Activated CD4-positive, alpha-beta T cell treated with anti-CD3 and anti-CD28 coated beads, Interleukin-2, amount 10 ng/mL, durations not matched to agents 24 days and 14 days (primary cell): ENCODE data around the gene CFAP57. TPM values are rescaled to one million over a fixed set of nuclear protein-coding genes. Genes with fewer than 3 reads are reported as not detected.

Source experiments
- DNase-seq: peaks from one replicate; pipeline ENCODE4 v3.0.0; 2022
- H3K27ac Mint-ChIP-seq: one replicate; pipeline ENCODE4 v1.8.0; 2022; ENCODE audit warnings: mild to moderate bottlenecking, mixed read lengths
- H3K27me3 Mint-ChIP-seq: one replicate; pipeline ENCODE4 v1.8.0; 2022; ENCODE audit warnings: mixed read lengths
- H3K36me3 Mint-ChIP-seq: one replicate; pipeline ENCODE4 v1.8.0; 2022; ENCODE audit warnings: low read depth, mild to moderate bottlenecking, mixed read lengths
- H3K4me1 Mint-ChIP-seq: one replicate; pipeline ENCODE4 v1.8.0; 2021; ENCODE audit warnings: mixed read lengths
- H3K4me3 Mint-ChIP-seq: one replicate; pipeline ENCODE4 v1.8.0; 2022; ENCODE audit warnings: mild to moderate bottlenecking, moderate library complexity, mixed read lengths
- H3K9me3 Mint-ChIP-seq: one replicate; pipeline ENCODE4 v1.8.0; 2021; ENCODE audit warnings: mixed read lengths
- intact Hi-C: fragments of 100-400 bp; cut with micrococcal nuclease; formaldehyde crosslinking; loops from one replicate; pipeline ENCODE4 v1.15.1; 2023
- total RNA-seq: library from RNA; stranded (reverse); gene quantifications from 2 replicates; pipeline ENCODE4 v1.2.3, GENCODE V29; 2022

The CFAP57 gene
- total RNA-seq, 1 donor from 2014 or later, result 0.40 TPM

DNA sequence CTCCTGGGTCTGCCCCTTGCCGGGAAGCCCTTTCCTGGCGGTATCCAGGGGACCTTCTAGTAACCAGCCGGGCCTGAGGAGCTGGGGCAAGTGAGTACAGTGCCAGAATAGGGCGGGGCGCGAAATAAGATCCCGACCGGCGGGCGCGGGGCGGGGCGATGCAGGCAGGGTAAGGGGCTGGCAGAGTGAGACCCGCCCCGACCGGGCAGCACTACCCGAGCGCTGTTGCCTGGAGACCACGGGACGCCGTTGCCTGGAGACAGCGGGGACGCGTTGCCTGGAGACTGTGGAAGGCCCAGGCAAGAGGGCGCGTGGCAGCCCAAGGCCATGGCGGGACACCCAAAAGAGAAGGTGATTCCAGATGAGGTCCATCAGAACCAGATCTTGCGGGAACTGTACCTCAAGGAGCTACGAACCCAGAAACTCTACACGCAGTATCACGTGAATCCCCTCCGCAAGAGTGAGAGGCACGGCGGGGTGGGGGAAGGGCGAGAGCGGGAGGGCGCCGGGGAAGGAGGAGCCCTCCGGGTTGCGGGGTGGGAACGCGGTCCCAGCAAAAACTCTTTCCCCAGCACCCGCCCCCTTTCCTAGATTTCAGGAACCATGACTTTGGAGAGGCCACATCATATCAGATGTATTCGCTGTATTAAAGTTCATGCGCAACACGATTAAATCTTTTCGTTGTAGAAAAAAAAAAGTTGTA lies 24.4 kb upstream of the CFAP57 start:
- intact Hi-C loops, result no loop called here
- peaks cover 4% of the 10 kb centered on the region for H3K9me3 Mint-ChIP-seq
- H3K4me1 Mint-ChIP-seq, result no peaks in the 10 kb centered on the region
- peaks cover 62% of the 10 kb centered on the region for H3K27me3 Mint-ChIP-seq
- H3K36me3 Mint-ChIP-seq, result no peaks in the 10 kb centered on the region
- peak overlapping the region; percentile 16 for H3K4me3 Mint-ChIP-seq
- no peak overlapping the region for H3K27ac Mint-ChIP-seq
- peak; percentile 78 for DNase-seq

DNA sequence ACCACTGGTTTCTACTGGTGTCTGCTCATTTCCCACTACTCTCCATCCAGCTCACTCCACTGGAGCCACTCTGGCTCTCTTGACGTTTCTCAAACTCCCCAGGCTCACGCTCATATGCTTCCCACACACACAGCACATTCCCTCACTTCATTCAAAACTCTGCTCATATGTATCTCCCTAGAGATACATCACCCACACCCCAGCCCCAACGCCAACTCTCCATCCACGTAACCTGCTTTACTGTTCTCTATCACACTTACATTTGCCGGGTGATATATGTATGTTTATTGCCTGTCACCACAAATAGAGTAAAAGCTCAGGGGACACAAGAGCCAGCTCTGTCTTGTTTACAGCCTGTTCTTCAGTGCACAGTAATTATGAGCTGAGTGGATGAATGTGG lies 22.2 kb upstream of the CFAP57 start:
- Mint-ChIP-seq H3K9me3 (no peaks in the 10 kb centered on the region), H3K36me3 (no peaks in the 10 kb centered on the region)
- intact Hi-C loops, result no loop called here

DNA sequence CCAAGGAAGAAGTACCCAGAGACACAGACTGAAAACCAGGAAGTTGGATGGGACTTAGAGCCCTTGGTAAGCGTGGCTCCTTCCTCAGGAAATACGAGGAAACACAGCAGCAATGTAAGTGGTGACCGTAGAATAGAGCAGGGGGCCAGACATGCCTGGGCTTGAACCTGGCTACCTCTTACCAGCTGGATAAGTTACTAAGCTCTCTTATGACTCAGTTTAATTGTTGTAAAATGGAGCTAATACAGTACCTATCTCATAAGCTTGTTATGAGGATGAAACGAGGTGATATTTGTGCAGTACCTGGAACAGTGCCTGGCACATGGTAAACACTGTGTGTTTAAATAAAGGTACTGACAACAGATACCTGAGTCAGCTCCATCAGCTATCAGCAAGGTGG lies 19.3 kb upstream of the CFAP57 start:
- H3K4me3 Mint-ChIP-seq, result no peak overlapping the region
- H3K27me3 Mint-ChIP-seq, result peaks cover 23% of the 10 kb centered on the region
- H3K36me3 Mint-ChIP-seq, result no peaks in the 10 kb centered on the region
- no peaks in the 10 kb centered on the region for H3K9me3 Mint-ChIP-seq
- H3K27ac Mint-ChIP-seq, result no peak overlapping the region
- H3K4me1 Mint-ChIP-seq, result no peaks in the 10 kb centered on the region
- DNase-seq, result no peak
- intact Hi-C loops, result no loop called here

More for the DNA sequence above, 22.2 kb upstream of the CFAP57 start:
- Mint-ChIP-seq H3K4me1 (no peaks in the 10 kb centered on the region), H3K27ac (no peak overlapping the region), H3K4me3 (no peak overlapping the region), H3K27me3 (peaks cover 44% of the 10 kb centered on the region)
- DNase-seq, result no peak

DNA sequence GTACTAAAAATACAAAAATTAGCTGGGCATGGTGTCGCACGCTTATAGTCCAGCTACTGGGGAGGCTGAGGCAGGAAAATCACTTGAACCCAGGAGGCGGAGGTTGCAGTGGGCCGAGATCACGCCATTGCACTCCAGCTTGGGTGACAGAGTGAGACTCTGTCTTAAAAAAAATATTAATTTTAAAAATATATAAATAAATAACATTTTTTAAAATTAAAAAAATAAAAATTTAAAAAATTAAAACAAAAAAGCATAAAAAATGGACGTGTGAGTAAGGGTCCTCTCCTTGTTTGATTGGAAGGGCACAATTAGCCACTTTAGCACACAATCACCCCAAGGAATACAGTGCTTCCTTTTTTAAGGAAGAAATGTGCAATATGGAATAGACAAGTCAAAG lies 18.7 kb upstream of the CFAP57 start:
- intact Hi-C loops, result no loop called here
- no peak for DNase-seq
- H3K9me3 Mint-ChIP-seq, result no peaks in the 10 kb centered on the region
- H3K36me3 Mint-ChIP-seq, result no peaks in the 10 kb centered on the region
- H3K4me3 Mint-ChIP-seq, result no peak overlapping the region
- H3K4me1 Mint-ChIP-seq, result no peaks in the 10 kb centered on the region
- peaks cover 21% of the 10 kb centered on the region for H3K27me3 Mint-ChIP-seq
- no peak overlapping the region for H3K27ac Mint-ChIP-seq

DNA sequence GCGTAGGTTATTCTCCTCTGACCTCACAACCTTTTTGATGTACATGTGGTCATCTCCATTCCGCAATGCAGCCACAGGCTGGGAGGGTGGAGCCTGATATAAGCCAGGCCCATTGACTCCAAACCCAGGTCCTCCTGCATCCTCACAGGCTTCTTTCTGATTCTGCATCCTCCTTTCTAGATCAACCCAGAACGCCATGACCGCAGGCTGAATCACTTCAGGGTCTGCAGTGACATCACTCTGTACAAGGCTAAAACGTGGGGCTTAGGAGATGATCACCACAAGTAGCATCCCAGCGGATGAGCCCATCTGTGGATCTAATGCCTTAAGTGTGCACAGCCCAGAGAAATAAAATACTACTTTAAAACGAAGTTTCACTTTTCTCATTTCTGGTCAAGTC lies 16.1 kb upstream of the CFAP57 start:
- H3K4me3 Mint-ChIP-seq, result no peak overlapping the region
- H3K9me3 Mint-ChIP-seq, result no peaks in the 10 kb centered on the region
- H3K27ac Mint-ChIP-seq, result no peak overlapping the region
- DNase-seq, result no peak
- no peaks in the 10 kb centered on the region for H3K4me1 Mint-ChIP-seq
- peaks cover 5% of the 10 kb centered on the region for H3K27me3 Mint-ChIP-seq
- intact Hi-C loops, result no loop called here
- H3K36me3 Mint-ChIP-seq, result no peaks in the 10 kb centered on the region

DNA sequence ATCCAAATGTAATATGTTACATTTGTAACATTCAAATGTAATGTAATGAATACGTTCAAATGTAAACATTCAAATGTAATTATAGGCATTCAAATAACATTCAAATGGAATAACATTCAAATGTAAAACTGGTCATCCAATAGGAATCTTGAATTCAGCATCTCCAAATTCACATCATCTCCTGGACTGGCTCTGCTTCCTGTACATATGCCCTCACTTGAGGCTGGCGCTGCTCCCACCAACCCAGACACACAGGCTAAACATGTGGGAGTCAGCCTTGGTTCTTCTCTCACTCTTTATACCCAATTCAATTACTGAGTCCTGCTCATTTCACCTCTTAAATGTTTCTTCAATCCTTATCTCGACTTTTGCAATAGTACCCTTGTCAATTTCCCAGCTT lies 7.0 kb upstream of the CFAP57 start:
- intact Hi-C loops, result no loop called here
- H3K27ac Mint-ChIP-seq, result no peak overlapping the region
- no peaks in the 10 kb centered on the region for H3K27me3 Mint-ChIP-seq
- H3K4me3 Mint-ChIP-seq, result no peak overlapping the region
- H3K4me1 Mint-ChIP-seq, result peaks cover 7% of the 10 kb centered on the region
- no peak for DNase-seq
- peaks cover 62% of the 10 kb centered on the region for H3K36me3 Mint-ChIP-seq
- no peaks in the 10 kb centered on the region for H3K9me3 Mint-ChIP-seq

DNA sequence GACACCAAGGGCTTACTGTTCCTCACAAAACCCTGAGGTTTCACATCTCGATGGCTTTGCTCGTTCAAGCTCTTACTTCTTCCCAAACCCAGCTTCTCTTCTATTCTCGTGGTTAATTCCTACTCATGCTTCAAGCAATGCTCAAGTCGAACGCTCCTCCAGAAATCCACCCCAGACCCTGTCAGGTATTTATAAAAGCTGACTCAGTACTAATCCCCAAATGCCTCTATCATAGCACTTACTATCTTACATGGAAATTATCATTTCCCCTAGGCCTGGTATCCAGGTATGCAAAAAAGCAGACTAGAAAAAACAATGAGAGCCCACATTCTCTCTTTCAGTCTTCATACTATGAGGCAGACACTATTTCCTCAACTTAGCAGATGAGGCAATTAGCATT lies 6.4 kb upstream of the CFAP57 start:
- H3K27me3 Mint-ChIP-seq, result no peaks in the 10 kb centered on the region
- DNase-seq, result no peak
- no peak overlapping the region for H3K27ac Mint-ChIP-seq
- peaks cover 68% of the 10 kb centered on the region for H3K36me3 Mint-ChIP-seq
- no peaks in the 10 kb centered on the region for H3K9me3 Mint-ChIP-seq
- H3K4me1 Mint-ChIP-seq, result peaks cover 13% of the 10 kb centered on the region
- intact Hi-C loops, result no loop called here
- no peak overlapping the region for H3K4me3 Mint-ChIP-seq

DNA sequence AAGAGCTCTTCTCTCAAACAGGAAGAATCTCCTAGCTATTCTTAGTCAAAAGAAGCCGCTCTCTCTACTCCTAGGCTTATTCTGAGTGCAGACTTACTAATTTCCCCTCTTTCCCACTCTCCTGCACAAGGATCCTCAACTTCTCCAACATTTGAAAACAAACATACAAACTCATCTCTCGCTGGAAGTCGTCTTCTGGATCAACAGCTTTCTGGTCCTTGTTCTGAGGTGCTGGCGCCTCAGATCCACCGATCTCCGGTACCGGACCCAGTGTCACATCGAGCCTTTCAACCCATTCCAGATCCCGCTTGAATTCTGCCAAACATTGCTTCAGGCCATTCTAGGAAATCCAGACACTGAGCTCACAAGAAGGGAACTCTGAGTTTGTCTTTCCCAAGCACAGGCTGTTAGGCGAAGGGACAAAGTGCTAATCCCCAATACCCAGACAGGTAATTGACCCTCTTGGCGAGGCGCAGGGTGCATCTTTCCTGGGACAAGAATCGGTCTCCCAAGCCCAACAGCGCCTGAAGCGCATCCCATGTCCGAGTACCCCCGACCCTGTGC lies 736 bp upstream of the CFAP57 start:
- Mint-ChIP-seq H3K27ac (peak overlapping the region; percentile 97), H3K4me1 (peaks cover 26% of the 10 kb centered on the region), H3K27me3 (peaks cover 16% of the 10 kb centered on the region), H3K4me3 (peak overlapping the region; percentile 97), H3K36me3 (peaks cover 51% of the 10 kb centered on the region), H3K9me3 (no peaks in the 10 kb centered on the region)
- peak; percentile 61 for DNase-seq
- intact Hi-C loops, result loop anchor here (5.0 kb wide), 2 partner anchors 196 to 861 kb away; partner anchors contain the start of genes ELOVL1 and SLC6A9

DNA sequence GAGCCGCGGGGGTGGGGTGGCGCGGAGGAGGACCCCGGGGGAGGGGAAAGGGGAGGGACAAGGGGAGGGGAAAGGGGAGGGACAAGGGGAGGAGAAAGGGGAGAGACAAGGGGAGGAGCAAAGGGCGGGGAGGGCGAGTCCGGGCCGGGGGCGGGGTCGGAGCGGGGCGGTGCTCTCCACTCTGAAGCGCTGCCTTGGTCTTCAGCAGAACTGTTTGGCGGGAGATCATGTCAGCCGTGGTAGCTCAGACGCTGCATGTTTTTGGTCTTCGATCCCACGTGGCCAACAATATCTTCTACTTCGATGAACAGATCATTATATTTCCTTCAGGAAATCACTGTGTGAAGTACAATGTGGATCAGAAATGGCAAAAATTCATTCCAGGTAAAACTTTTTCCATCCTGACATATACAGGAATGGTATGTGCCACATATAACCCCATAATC lies 420 bp downstream of the CFAP57 start:
- H3K27ac Mint-ChIP-seq, result peak overlapping the region; percentile 97
- intact Hi-C loops, result loop anchor here (1.0 to 5.0 kb wide), 4 partner anchors 195 to 860 kb away; partner anchors contain the start of genes ELOVL1, MED8, SLC6A9 and SZT2

DNA sequence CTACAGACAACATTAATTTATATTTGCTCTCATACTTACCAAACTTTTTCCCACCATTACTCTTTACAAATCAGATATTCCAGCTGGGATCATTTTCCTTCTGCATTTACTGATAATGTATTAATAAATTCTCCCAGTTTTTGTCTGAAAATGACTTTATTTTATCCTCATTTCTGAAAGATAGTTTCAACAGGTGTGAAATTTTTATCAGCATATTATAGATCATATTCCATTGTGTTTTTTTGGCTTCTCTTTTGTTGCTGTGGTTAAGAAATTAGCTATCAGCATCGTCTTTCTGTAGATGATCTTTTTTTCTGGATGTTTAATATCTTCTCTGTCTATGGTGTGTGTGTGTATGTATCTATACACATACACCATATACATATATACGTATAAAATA lies 2.7 kb downstream of the CFAP57 start:
- intact Hi-C loops, result loop anchor here (5.0 kb wide), 2 partner anchors 192 to 857 kb away; partner anchors contain the start of genes ELOVL1 and SLC6A9
- H3K27ac Mint-ChIP-seq, result no peak overlapping the region
- H3K4me3 Mint-ChIP-seq, result no peak overlapping the region
- peaks cover 21% of the 10 kb centered on the region for H3K36me3 Mint-ChIP-seq
- no peaks in the 10 kb centered on the region for H3K9me3 Mint-ChIP-seq
- DNase-seq, result no peak
- peaks cover 29% of the 10 kb centered on the region for H3K27me3 Mint-ChIP-seq
- peaks cover 23% of the 10 kb centered on the region for H3K4me1 Mint-ChIP-seq

More for the DNA sequence above, 420 bp downstream of the CFAP57 start:
- peak overlapping the region; percentile 97 for H3K4me3 Mint-ChIP-seq
- peaks cover 26% of the 10 kb centered on the region for H3K4me1 Mint-ChIP-seq
- H3K27me3 Mint-ChIP-seq, result peaks cover 27% of the 10 kb centered on the region
- peak; percentile 91 for DNase-seq
- peaks cover 41% of the 10 kb centered on the region for H3K36me3 Mint-ChIP-seq
- no peaks in the 10 kb centered on the region for H3K9me3 Mint-ChIP-seq

DNA sequence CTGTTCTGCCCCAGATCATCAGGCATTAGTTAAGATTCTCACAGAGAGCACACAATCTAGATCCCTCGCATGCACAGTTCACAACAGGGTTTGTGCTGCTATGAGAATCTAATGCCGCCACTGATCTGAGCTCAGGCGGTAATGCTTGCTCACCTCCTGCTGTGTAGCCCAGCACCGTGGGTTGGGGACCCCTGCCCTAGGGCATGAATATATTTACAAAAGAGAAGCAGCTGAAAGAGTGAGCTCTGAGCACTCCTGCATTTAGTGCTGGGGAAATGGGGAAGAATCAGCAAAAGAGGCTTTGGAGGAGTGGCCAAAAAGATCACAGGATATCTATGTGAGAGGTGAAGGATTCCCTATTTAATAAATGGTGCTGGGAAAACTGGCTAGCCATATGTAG lies 5.6 kb downstream of the CFAP57 start:
- H3K9me3 Mint-ChIP-seq, result no peaks in the 10 kb centered on the region

DNA sequence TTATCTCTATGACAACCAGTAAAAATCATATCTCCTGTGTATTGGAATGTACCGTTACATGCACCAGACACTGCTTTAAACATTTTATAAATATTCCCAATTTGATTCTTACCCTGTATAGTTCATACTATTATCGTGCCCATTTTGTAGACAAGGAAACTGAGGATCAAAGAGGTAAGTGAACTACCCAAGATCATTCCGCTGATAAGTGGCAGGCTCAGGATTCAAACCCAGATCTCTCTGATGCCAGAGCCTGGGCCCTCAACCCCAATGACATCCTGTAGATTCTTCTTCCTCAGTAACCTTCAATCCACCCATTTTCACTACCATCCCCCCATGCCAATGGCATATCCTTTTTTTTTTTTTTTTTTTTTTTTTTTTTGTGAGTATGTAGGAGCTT lies 12.3 kb downstream of the CFAP57 start:
- no peaks in the 10 kb centered on the region for H3K9me3 Mint-ChIP-seq
- peaks cover 10% of the 10 kb centered on the region for H3K27me3 Mint-ChIP-seq
- H3K27ac Mint-ChIP-seq, result no peak overlapping the region
- no peaks in the 10 kb centered on the region for H3K36me3 Mint-ChIP-seq
- intact Hi-C loops, result no loop called here
- no peak overlapping the region for H3K4me3 Mint-ChIP-seq
- H3K4me1 Mint-ChIP-seq, result no peaks in the 10 kb centered on the region
- no peak for DNase-seq

More for the DNA sequence above, 5.6 kb downstream of the CFAP57 start:
- H3K4me3 Mint-ChIP-seq, result no peak overlapping the region
- peaks cover 3% of the 10 kb centered on the region for H3K4me1 Mint-ChIP-seq
- H3K27ac Mint-ChIP-seq, result no peak overlapping the region
- peaks cover 29% of the 10 kb centered on the region for H3K27me3 Mint-ChIP-seq
- peak; percentile 44 for DNase-seq
- no peaks in the 10 kb centered on the region for H3K36me3 Mint-ChIP-seq
- intact Hi-C loops, result no loop called here

DNA sequence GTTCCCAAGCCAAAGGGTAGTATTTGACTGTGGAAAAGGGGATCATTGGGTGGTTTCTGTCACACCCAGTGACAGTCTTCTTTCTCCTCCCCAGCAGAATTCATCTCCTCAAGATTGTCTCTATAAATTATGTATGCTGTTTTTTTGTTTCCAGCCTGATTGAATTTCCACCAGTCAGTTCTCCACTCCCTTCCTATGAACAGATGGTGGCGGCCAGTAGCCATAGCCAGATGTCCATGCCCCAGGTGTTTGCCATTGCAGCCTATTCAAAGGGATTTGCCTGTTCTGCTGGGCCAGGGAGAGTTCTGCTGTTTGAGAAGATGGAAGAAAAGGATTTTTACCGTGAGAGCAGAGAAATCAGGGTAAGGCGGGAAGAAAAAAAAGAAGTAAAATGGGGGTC lies 12.9 kb downstream of the CFAP57 start:
- Mint-ChIP-seq H3K27me3 (peaks cover 14% of the 10 kb centered on the region), H3K4me1 (no peaks in the 10 kb centered on the region), H3K4me3 (no peak overlapping the region), H3K27ac (no peak overlapping the region), H3K36me3 (no peaks in the 10 kb centered on the region), H3K9me3 (no peaks in the 10 kb centered on the region)
- intact Hi-C loops, result no loop called here
- DNase-seq, result no peak

DNA sequence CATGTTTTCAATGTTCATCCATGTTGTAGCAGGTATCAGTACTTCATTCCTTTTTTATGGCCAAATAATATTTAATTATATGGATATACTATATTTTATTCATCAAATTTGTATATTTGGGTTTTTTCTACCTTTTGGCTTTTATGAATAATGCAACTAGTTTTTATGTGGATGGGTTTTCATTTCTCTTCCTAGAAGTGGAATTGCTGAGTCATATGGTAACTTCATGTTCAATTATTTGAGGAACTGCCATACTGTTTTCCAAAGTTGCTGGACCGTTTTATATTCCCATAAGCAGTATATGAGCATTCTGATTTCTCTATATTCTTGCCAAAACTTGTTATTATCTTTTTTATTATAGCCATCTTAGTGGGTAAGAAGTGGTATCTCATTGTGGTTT lies 16.0 kb downstream of the CFAP57 start:
- Mint-ChIP-seq H3K4me3 (no peak overlapping the region), H3K27me3 (peaks cover 15% of the 10 kb centered on the region), H3K36me3 (no peaks in the 10 kb centered on the region), H3K9me3 (no peaks in the 10 kb centered on the region), H3K27ac (no peak overlapping the region), H3K4me1 (no peaks in the 10 kb centered on the region)
- intact Hi-C loops, result no loop called here
- no peak for DNase-seq
